Breast epithelium (tissue), 3 donors: ENCODE measurements around the gene BCAR1.
"Not testable (repeated sequence)": the region's sequence is repeated elsewhere in the genome, so short reads cannot be mapped to it uniquely, and the experiment has no call there.

Source experiments
- CTCF ChIP-seq, 3 donors: fragments of 450-650 bp; IDR thresholded peaks; one replicate each; pipeline ENCODE4 v1.5.1; 2016 to 2017; ENCODE audit warnings: antibody characterized with exemption in 3 of 3, mild to moderate bottlenecking in 3 of 3, moderate library complexity in 3 of 3
- POLR2A ChIP-seq: fragments of 450-650 bp; IDR thresholded peaks from one replicate; pipeline ENCODE4 v1.6.1; 2016; ENCODE audit warnings: antibody characterized with exemption, mild to moderate bottlenecking, moderate library complexity
- POLR2AphosphoS5 ChIP-seq, 3 donors: sonication (generic); formaldehyde crosslinking; IDR thresholded peaks; one replicate each; pipeline ENCODE4 v1.6.1; 2017; ENCODE audit warnings: antibody characterized with exemption in 3 of 3

GRCh38 chr16:75269358-75269757 is 17.9 kb upstream of the BCAR1 start:
- not testable (repeated sequence) for TF ChIP-seq CTCF (IDR thresholded peaks at IDR 0.05); POLR2A; POLR2AphosphoS5 (IDR thresholded peaks at IDR 0.05)
